SK-N-MC (cell line): ENCODE results near the gene CAMK1D.

Experiments used
- EZH2 ChIP-seq: fragments of 200-600 bp; sonication (generic); IDR thresholded peaks from one replicate; pipeline ENCODE4 v1.6.1; 2017; ENCODE audit warnings: antibody characterized with exemption
- FOXP2 ChIP-seq: optimal IDR thresholded peaks from 2 replicates; pipeline ENCODE3; 2011; ENCODE audit warnings: mild to moderate bottlenecking, moderate library complexity; ENCODE audit not compliant: insufficient read depth; ENCODE audit errors: extremely low read length, control extremely low read depth
- POLR2AphosphoS5 ChIP-seq: IDR thresholded peaks from 2 replicates; pipeline ENCODE4 v1.6.1; 2012; ENCODE audit warnings: mild to moderate bottlenecking, low read depth, low read length, borderline replicate concordance

DNA sequence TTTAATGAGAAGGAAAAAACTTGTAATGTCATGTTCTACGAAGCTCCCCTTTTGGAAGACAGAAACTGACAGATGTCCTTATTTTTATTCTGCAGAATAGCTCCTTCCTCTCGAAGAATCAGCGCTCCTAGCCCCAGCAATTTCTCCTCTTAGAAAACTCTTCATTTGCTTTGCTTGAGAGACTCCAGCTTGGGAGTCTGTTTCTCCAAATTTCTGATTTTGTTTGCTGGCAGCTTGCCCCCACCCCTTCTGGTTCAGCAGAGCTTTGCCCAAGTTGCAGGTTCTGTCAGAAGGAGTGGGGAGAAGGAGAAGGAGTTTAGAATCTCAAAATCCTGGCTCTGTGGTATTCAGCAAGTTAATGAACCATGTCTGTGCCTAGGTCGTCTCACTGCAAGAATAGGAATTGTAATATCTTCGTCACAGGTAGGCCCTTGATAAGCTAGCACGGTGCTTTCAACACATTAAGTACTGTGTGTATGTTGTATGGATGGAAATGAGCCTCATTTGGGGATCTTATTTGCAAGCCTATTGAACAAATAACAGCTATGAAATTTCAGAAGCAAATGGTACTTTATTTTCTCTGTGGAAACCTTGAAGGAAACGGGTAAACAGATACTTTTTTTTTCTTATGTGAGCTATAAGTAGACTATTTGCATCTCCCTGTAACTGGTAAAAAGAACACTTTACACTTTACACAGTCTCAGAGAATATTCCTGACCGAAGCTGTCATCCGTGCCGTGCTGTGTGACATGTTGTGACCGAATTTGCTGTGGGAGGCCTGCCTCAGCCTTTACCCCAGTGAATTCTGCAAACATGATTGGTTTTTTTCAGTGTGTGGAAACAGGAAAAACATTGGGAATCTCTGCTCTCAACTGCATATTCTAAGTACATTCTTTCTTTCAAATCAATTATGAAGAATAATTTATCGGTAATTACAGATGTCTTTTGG, 290.9 kb downstream of the CAMK1D start:
- no peak for TF ChIP-seq POLR2AphosphoS5
- TF ChIP-seq EZH2 = no peak
- TF ChIP-seq FOXP2 = no peak
